Mammary microvascular endothelial cell (primary cell): ENCODE data around the gene DNAAF6. TPM values are rescaled to one million over a fixed set of nuclear protein-coding genes. Genes with fewer than 3 reads are reported as not detected.

ENCODE experiments used
- total RNA-seq: library from RNA; depleted of rRNA; stranded (reverse); fragments of >200 nt; gene quantifications from 2 replicates; pipeline ENCODE4 v1.2.3, GENCODE V29; 2015

DNAAF6 gene
- not detected in 2 replicates for total RNA-seq

DNA sequence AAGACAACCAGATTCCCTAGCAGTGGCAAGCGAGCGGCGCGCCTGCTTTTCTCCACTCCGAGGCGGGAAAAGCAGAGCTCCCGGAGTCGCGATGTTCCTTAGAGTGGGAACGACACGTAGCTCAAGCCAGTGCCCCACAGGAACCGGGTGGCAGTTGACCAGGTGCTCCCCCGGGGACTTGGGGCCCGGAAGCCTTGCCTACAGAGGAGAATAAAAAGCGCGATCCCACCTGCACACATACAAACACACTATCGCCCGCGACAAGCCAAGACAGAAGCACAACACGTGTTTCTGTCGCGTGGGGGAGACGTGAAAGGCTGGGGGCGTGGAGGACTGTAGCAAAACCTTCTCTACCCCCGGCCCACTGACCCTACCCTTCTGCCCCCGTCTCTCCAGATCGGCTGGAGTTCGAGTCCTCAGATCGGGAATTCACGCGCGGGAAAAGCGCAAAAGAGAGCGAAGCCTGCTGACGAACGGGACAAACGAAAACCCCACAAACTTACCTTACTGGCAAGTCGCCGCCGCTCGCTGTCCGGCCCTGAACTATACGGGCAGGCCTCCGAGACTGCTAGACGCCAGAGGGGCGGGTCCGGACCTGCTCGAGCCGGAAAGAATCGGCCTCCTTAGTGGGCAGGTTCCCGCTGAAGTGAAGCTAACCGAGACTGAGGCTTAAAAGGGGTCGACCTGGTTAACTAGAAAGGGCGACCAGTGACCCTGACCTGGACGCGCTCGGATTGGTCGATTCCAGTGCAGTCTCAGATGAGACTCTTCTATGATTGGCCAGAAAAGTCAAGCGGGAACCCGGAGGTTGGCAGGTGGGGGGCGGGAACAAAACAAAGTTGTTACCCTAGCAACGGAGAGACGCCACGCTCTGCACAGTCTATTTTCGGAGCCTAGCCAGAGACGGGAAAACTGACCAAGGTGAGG is at the start of gene DNAAF6, which contains the start of gene NUP62CL:
Gene DNAAF6, plus strand, starts transcription at position 842 of the 927 bp plus-strand sequence. CDS start 6,265 bp downstream, outside the sequence.
Gene NUP62CL, minus strand, starts transcription at position 664 of the 927 bp plus-strand sequence. CDS start 31,287 bp downstream, outside the sequence.

Other genes starting within 250 kb of the DNAAF6 start
- gene MORC4, start 206.4 kb upstream of the DNAAF6 start, total RNA-seq, result 12.4 and 13.7 TPM in 2 replicates
- gene RBM41, start 87.8 kb upstream of the DNAAF6 start, total RNA-seq, result 7.0 and 7.7 TPM in 2 replicates
- not detected in 2 replicates for gene NUP62CL, start 178 bp upstream of the DNAAF6 start, total RNA-seq
- not detected in 2 replicates for gene FRMPD3, start 243.0 kb downstream of the DNAAF6 start, total RNA-seq